ENCODE measurements around the gene DENND11. TPM values are rescaled to one million over a fixed set of nuclear protein-coding genes. Genes with fewer than 3 reads are reported as not detected.

DENND11 gene
- total and polyA plus RNA-seq, 2 donors (not counting 3 experiments of a cell fraction or from before 2014, with no cell fraction given) = 14.7 to 25.9 TPM

DNA sequence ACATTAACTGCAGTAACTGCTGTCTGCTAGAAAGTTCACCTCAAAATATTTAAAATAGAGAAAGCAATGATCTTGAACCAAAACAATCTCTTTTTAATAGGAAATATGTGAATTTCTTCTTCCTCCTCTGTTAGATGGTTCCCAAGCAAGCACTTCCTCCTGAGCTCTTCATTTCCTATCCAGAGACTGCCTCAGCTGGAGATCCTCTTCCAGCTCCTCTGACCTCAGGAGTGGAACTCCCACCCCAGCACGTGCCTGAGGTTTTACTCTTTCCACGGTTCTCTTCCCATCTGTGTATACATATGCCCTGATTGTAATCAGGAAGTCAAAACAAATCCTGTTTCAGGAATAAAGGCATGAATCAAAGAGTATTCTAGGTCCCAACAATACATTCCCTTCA, 5.6 kb downstream of the DENND11 start:
- Histone ChIP-seq H4K20me1 (replicated peaks; ENCODE audit: control insufficient read depth, extremely low read depth, insufficient read depth, low read length) (peaks cover 2% of the 10 kb centered on the region), H3K9me3 (replicated peaks; ENCODE audit: control insufficient read depth, insufficient read depth, low read length) (no peaks in the 10 kb centered on the region), H3K36me3 (ENCODE audit: control insufficient read depth in 2 of 2, extremely low read depth in 1 of 2, insufficient read depth in 2 of 2, low read length in 2 of 2) (no peaks in the 10 kb centered on the region), H3K4me2 (ENCODE audit: insufficient read depth, low read length) (no peak overlapping the region), H3K27ac (ENCODE audit: insufficient read depth, low read depth, low read length) (no peak overlapping the region), H3K4me1 (ENCODE audit: control insufficient read depth, extremely low read depth, insufficient read depth, low read length) (peaks cover 5% of the 10 kb centered on the region), H2AFZ (ENCODE audit: low read depth, low read length) (no peak overlapping the region), H3K79me2 (ENCODE audit: control insufficient read depth, insufficient read depth, low read length) (peaks cover 39% of the 10 kb centered on the region), H3K9me1 (replicated peaks; ENCODE audit: control insufficient read depth, extremely low read depth, insufficient read depth, low read length) (no peaks in the 10 kb centered on the region), H3K27me3 (ENCODE audit: control insufficient read depth in 2 of 2, insufficient read depth in 2 of 2, low read length in 2 of 2) (no peaks in the 10 kb centered on the region), H3K9ac (replicated peaks; ENCODE audit: extremely low read depth, insufficient read depth, low read length) (no peak overlapping the region), H3K4me3 (replicated peaks in 1 of 3; ENCODE audit: insufficient read depth in 1 of 3, low read depth in 1 of 3, low read length in 3 of 3) (no peak overlapping the region)
- ChIA-PET CTCF (interaction anchor here (1.8 to 2.3 kb wide), 3 partner anchors 10 to 42 kb away, joined by 7 to 11 read pairs (median 8); no protein-coding TSS in a partner anchor), POLR2A (no interaction called here)
- TF ChIP-seq MYC (IDR thresholded peaks at IDR 0.05; ENCODE audit: low read depth, low read length) (no peak), FOS (IDR thresholded peaks at IDR 0.05; ENCODE audit: borderline replicate concordance, insufficient read depth, low read length) (no peak), POLR2AphosphoS5 (IDR thresholded peaks at IDR 0.05; ENCODE audit: insufficient read depth, low read depth, low read length) (no peak), JUN (IDR thresholded peaks at IDR 0.05; ENCODE audit: borderline replicate concordance, insufficient read depth, insufficient read length, low read depth) (no peak), GATA2 (IDR thresholded peaks at IDR 0.05; ENCODE audit: insufficient read depth, insufficient read length, low read depth, low read length) (no peak), EZH2 (IDR thresholded peaks at IDR 0.05; ENCODE audit: borderline replicate concordance, low read depth, low read length, severe bottlenecking) (no peak), POLR2A (IDR thresholded peaks at IDR 0.05; ENCODE audit: low read depth, low read length) (no peak)
- TF ChIP-seq, protein P1, sequence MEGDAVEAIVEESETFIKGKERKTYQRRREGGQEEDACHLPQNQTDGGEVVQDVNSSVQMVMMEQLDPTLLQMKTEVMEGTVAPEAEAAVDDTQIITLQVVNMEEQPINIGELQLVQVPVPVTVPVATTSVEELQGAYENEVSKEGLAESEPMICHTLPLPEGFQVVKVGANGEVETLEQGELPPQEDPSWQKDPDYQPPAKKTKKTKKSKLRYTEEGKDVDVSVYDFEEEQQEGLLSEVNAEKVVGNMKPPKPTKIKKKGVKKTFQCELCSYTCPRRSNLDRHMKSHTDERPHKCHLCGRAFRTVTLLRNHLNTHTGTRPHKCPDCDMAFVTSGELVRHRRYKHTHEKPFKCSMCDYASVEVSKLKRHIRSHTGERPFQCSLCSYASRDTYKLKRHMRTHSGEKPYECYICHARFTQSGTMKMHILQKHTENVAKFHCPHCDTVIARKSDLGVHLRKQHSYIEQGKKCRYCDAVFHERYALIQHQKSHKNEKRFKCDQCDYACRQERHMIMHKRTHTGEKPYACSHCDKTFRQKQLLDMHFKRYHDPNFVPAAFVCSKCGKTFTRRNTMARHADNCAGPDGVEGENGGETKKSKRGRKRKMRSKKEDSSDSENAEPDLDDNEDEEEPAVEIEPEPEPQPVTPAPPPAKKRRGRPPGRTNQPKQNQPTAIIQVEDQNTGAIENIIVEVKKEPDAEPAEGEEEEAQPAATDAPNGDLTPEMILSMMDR (IDR thresholded peaks at IDR 0.05; ENCODE audit: extremely low read depth in 1 of 2, insufficient read depth in 1 of 2, low read depth in 1 of 2, low read length in 2 of 2) = no peak
- TF ChIP-seq, protein P2, sequence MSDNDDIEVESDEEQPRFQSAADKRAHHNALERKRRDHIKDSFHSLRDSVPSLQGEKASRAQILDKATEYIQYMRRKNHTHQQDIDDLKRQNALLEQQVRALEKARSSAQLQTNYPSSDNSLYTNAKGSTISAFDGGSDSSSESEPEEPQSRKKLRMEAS (IDR thresholded peaks at IDR 0.05; ENCODE audit: insufficient read depth, insufficient read length) = no peak
- dilution Hi-C loops (cut with MboI; ENCODE audit: extremely low pct_ligation_motif_present, low sequenced_read_pairs) (no loop called here), intact Hi-C loops (cut with micrococcal nuclease) (no loop called here)
- FAIRE-seq = no peak
- BruUV-seq (replicated peaks) = no TSS peak
- peak; percentile 31 for DNase-seq (ENCODE audit: low read depth, low spot score)
